ENCODE results near the gene F10.
"Not testable (repeated sequence)": the region's sequence is repeated elsewhere in the genome, so short reads cannot be mapped to it uniquely, and the experiment has no call there.

F10 gene

GRCh38 chr13:113109151-113110047 lies 13.2 kb upstream of the F10 start:
- no peak overlapping the region for H3K4me3 ChIP-seq (ENCODE audit: low read depth, low read length)
- no peak for DNase-seq (ENCODE audit: low read depth)
- TF ChIP-seq CTCF (IDR thresholded peaks at IDR 0.05; ENCODE audit: control insufficient read depth, extremely low read depth, insufficient read depth), result no peak

- TF ChIP-seq CTCF (IDR thresholded peaks at IDR 0.05; ENCODE audit: control insufficient read depth, extremely low read depth, insufficient read depth), result no peak
- no peak for DNase-seq (ENCODE audit: low read depth)
- no peak overlapping the region for H3K4me3 ChIP-seq (ENCODE audit: low read depth, low read length)
These were observed 12.3 kb upstream of the F10 start for GRCh38 chr13:113110048-113110851.

GRCh38 chr13:113110852-113111315 lies 11.7 kb upstream of the F10 start:
- H3K4me3 ChIP-seq (ENCODE audit: low read depth, low read length), result no peak overlapping the region
- no peak for TF ChIP-seq CTCF (IDR thresholded peaks at IDR 0.05; ENCODE audit: control insufficient read depth, extremely low read depth, insufficient read depth)
- no peak for DNase-seq (ENCODE audit: low read depth)

- not testable (repeated sequence) for DNase-seq (ENCODE audit: low read depth)
These were observed 10.8 kb upstream of the F10 start for GRCh38 chr13:113111821-113112220.

GRCh38 chr13:113112475-113112874 lies 10.1 kb upstream of the F10 start:
- not testable (repeated sequence) for H3K4me3 ChIP-seq (ENCODE audit: low read depth, low read length); DNase-seq (ENCODE audit: low read depth)

More at GRCh38 chr13:113111821-113112220, 10.8 kb upstream of the F10 start:
- not testable (repeated sequence) for H3K4me3 ChIP-seq (ENCODE audit: low read depth, low read length)

GRCh38 chr13:113112893-113113845 lies 9.4 kb upstream of the F10 start:
- no peak overlapping the region for H3K4me3 ChIP-seq (ENCODE audit: low read depth, low read length)
- TF ChIP-seq CTCF (IDR thresholded peaks at IDR 0.05; ENCODE audit: control insufficient read depth, extremely low read depth, insufficient read depth), result no peak
- no peak for DNase-seq (ENCODE audit: low read depth)

- DNase-seq (ENCODE audit: low read depth), result no peak
- no peak for TF ChIP-seq CTCF (IDR thresholded peaks at IDR 0.05; ENCODE audit: control insufficient read depth, extremely low read depth, insufficient read depth)
- H3K4me3 ChIP-seq (ENCODE audit: low read depth, low read length), result no peak overlapping the region
These were observed 8.7 kb upstream of the F10 start for GRCh38 chr13:113113846-113114271.

Data from LNCaP clone FGC (cell line).